HepG2 (cell line): Measurements from ENCODE around the gene HINT1. TPM values are rescaled to one million over a fixed set of nuclear protein-coding genes. Genes with fewer than 3 reads are reported as not detected.

Experiments used
- ATRX ChIP-seq: sonication (generic); formaldehyde crosslinking; IDR thresholded peaks from 2 replicates; pipeline ENCODE4 v1.4.0; 2020; ENCODE audit warnings: missing genetic modification reagents, borderline replicate concordance
- CBX1 ChIP-seq: IDR thresholded peaks from one replicate; pipeline ENCODE4 v1.6.1; 2016; ENCODE audit warnings: antibody characterized with exemption, low read depth
- HMGXB3 ChIP-seq: sonication (generic); formaldehyde crosslinking; IDR thresholded peaks from 2 replicates; pipeline ENCODE4 v1.4.0; 2020; ENCODE audit warnings: missing genetic modification reagents, borderline replicate concordance
- KDM5A ChIP-seq: fragments of 200-600 bp; sonication (generic); IDR thresholded peaks from 2 replicates; pipeline ENCODE4 v1.7.0; 2018; ENCODE audit warnings: antibody characterized with exemption, mild to moderate bottlenecking, low read length, borderline replicate concordance
- KLF12 ChIP-seq: sonication (generic); formaldehyde crosslinking; IDR thresholded peaks from 2 replicates; pipeline ENCODE4 v1.4.0; 2020; ENCODE audit warnings: missing genetic modification reagents, borderline replicate concordance
- KLF16 ChIP-seq, 2 experiments: sonication (generic) in 1 of 2; formaldehyde crosslinking in 1 of 2; IDR thresholded peaks; 2 replicates each; pipeline versions ENCODE4 v1.6.1 to v1.8.0; 2016 to 2023; ENCODE audit warnings: missing genetic modification reagents in 2 of 2, missing compliant biosample characterization in 1 of 2
- MLX ChIP-seq: IDR thresholded peaks from 2 replicates; pipeline ENCODE4 v1.6.1; 2016
- NFIC ChIP-seq: IDR thresholded peaks from 2 replicates; pipeline ENCODE4 v1.6.1; 2012; ENCODE audit warnings: mild to moderate bottlenecking, low read length, inconsistent platforms
- TCF12 ChIP-seq, 2 experiments: fragments of 450-650 bp in 1 of 2; sonication (generic) in 1 of 2; formaldehyde crosslinking in 1 of 2; IDR thresholded peaks; 2 replicates each; pipeline versions ENCODE4 v1.6.1 to v1.8.0; 2017 to 2022; ENCODE audit warnings: antibody characterized with exemption in 1 of 2, mild to moderate bottlenecking in 1 of 2, missing genetic modification reagents in 1 of 2, moderate library complexity in 1 of 2
- TCF7L2 ChIP-seq: IDR thresholded peaks from 2 replicates; pipeline ENCODE4 v1.6.1; 2011; ENCODE audit warnings: mild to moderate bottlenecking, low read depth, low read length, moderate library complexity
- ZFP36L1 ChIP-seq: sonication (generic); formaldehyde crosslinking; IDR thresholded peaks from 2 replicates; pipeline ENCODE4 v1.8.0; 2022; ENCODE audit warnings: mild to moderate bottlenecking, missing genetic modification reagents, moderate library complexity
- ZNF275 ChIP-seq: sonication (generic); formaldehyde crosslinking; IDR thresholded peaks from 2 replicates; pipeline ENCODE4 v1.8.0; 2022; ENCODE audit warnings: missing genetic modification reagents, mild to moderate bottlenecking, inconsistent platforms, borderline replicate concordance
- ZSCAN31 ChIP-seq: sonication (generic); formaldehyde crosslinking; IDR thresholded peaks from 2 replicates; pipeline ENCODE4 v1.5.0; 2020; ENCODE audit warnings: low read depth, mild to moderate bottlenecking, missing genetic modification reagents
- polyA plus RNA-seq, 8 experiments: library from polyadenylated mRNA; depleted of rRNA in 3 of 8; stranded (reverse) in 7 of 8; unstranded in 1 of 8; fragments of >200 nt; fragmentation: Illumina TruSeq in 4 of 8; extraction: Trizol in 4 of 8; gene quantifications; 2 replicates each; pipeline versions ENCODE4 v1.2.1 to v1.2.3, GENCODE V29; 2011 to 2016; ENCODE audit warnings: low read depth in 4 of 8, missing spikeins in 1 of 8, mixed read lengths in 1 of 8; ENCODE audit not compliant: insufficient read depth in 1 of 8
- total RNA-seq, 5 experiments: library from RNA; depleted of rRNA; stranded (reverse); fragments of >200 nt; fragmentation: Illumina TruSeq; extraction: Trizol; gene quantifications; 2 replicates each; pipeline ENCODE4 v1.2.3, GENCODE V29; 2016; ENCODE audit warnings: low read depth in 1 of 5
- TF ChIP-seq, protein P1 (sequence below): IDR thresholded peaks from 2 replicates; pipeline ENCODE4 v1.6.1; 2016; ENCODE audit warnings: control low read depth
- TF ChIP-seq, protein P2 (sequence below): sonication (generic); formaldehyde crosslinking; IDR thresholded peaks from 2 replicates; pipeline ENCODE4 v1.4.0; 2020; ENCODE audit warnings: missing genetic modification reagents, borderline replicate concordance

The HINT1 gene
- total and polyA plus RNA-seq, 2 of the 13 experiments (the other 11 are each of a cell fraction or from before 2014, with no cell fraction given) = 428 to 997 TPM

DNA sequence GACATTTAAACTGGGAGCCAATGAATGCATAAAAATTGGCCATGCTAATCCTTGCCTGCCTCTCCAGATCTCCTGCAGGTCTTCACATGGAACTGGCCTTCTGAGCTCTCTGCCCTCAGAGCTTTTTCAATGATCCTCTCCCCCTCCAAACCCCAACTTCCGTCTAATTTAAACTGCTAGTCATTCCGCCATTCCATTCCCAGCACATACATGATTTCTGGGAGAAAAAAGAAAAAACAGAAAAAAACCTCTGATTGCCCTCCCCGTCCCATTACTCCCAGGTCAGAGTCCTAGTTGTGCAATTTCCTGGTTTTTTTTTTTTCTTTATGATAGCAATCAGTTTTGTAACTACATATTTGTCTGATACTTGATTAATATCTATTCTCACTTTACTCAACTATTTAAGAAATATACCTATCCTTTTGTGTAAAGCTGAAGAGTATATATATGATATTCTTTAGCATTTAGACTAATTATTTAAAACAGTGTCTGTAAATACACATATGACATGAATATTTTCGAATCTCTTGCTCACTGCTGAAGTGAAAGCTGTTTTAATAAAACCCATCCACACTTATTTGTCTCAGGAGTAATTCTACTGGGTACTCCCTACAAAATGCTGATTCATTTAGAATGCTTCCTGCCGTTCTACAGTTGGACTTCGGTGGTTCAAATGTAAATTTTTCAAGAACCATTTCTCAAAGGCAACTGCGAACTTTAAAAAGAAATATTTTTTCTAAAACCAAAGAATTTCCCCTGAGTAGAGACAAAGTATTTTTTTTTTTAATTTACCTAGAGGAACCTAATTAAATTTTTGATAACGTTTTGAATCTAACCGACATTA is 1.6 kb downstream of the HINT1 start (continued):
- TF ChIP-seq HMGXB3 (CRISPR knock-in tag) = no peak
- no peak for TF ChIP-seq KLF12 (CRISPR knock-in tag)
- TF ChIP-seq TCF7L2 = no peak
- TF ChIP-seq, protein P1, sequence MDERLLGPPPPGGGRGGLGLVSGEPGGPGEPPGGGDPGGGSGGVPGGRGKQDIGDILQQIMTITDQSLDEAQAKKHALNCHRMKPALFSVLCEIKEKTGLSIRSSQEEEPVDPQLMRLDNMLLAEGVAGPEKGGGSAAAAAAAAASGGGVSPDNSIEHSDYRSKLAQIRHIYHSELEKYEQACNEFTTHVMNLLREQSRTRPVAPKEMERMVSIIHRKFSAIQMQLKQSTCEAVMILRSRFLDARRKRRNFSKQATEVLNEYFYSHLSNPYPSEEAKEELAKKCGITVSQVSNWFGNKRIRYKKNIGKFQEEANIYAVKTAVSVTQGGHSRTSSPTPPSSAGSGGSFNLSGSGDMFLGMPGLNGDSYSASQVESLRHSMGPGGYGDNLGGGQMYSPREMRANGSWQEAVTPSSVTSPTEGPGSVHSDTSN (CRISPR knock-in tag) = no peak
- TF ChIP-seq, protein P2, sequence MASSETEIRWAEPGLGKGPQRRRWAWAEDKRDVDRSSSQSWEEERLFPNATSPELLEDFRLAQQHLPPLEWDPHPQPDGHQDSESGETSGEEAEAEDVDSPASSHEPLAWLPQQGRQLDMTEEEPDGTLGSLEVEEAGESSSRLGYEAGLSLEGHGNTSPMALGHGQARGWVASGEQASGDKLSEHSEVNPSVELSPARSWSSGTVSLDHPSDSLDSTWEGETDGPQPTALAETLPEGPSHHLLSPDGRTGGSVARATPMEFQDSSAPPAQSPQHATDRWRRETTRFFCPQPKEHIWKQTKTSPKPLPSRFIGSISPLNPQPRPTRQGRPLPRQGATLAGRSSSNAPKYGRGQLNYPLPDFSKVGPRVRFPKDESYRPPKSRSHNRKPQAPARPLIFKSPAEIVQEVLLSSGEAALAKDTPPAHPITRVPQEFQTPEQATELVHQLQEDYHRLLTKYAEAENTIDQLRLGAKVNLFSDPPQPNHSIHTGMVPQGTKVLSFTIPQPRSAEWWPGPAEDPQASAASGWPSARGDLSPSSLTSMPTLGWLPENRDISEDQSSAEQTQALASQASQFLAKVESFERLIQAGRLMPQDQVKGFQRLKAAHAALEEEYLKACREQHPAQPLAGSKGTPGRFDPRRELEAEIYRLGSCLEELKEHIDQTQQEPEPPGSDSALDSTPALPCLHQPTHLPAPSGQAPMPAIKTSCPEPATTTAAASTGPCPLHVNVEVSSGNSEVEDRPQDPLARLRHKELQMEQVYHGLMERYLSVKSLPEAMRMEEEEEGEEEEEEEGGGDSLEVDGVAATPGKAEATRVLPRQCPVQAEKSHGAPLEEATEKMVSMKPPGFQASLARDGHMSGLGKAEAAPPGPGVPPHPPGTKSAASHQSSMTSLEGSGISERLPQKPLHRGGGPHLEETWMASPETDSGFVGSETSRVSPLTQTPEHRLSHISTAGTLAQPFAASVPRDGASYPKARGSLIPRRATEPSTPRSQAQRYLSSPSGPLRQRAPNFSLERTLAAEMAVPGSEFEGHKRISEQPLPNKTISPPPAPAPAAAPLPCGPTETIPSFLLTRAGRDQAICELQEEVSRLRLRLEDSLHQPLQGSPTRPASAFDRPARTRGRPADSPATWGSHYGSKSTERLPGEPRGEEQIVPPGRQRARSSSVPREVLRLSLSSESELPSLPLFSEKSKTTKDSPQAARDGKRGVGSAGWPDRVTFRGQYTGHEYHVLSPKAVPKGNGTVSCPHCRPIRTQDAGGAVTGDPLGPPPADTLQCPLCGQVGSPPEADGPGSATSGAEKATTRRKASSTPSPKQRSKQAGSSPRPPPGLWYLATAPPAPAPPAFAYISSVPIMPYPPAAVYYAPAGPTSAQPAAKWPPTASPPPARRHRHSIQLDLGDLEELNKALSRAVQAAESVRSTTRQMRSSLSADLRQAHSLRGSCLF (CRISPR knock-in tag) = no peak
- peak; percentile 67; the same call in 1 of the 2 replicates for TF ChIP-seq KDM5A
- no peak for TF ChIP-seq TCF12 (IDR thresholded peaks at IDR 0.05)
- no peak for TF ChIP-seq TCF12 (CRISPR knock-in tag; IDR thresholded peaks at IDR 0.05)
- TF ChIP-seq KLF16 (CRISPR knock-in tag; IDR thresholded peaks at IDR 0.05) = peak in 1 of 2 experiments; percentile 72; a peak in 2 of 4 replicates
- TF ChIP-seq MLX = no peak
- peak; percentile 70; the same call in 1 of the 2 replicates for TF ChIP-seq NFIC
- TF ChIP-seq ZNF275 (CRISPR knock-in tag) = no peak
- no peak for TF ChIP-seq ZFP36L1
- no peak for TF ChIP-seq ATRX (CRISPR knock-in tag)
- TF ChIP-seq ZSCAN31 = no peak
- TF ChIP-seq CBX1 = no peak
